Esophagus muscularis mucosa (tissue), 4 donors: ENCODE results near the gene ADNP.

ENCODE experiments used
- CTCF ChIP-seq, 3 experiments: fragments of 200-600 bp in 2 of 3; fragments of 450-650 bp in 1 of 3; sonication (generic) in 2 of 3; IDR thresholded peaks; one replicate each; pipeline ENCODE4 v1.5.1; 2017 to 2019; ENCODE audit warnings: antibody characterized with exemption in 3 of 3, mild to moderate bottlenecking in 2 of 3, moderate library complexity in 1 of 3
- EP300 ChIP-seq: sonication (generic); formaldehyde crosslinking; IDR thresholded peaks from one replicate; pipeline ENCODE4 v1.6.1; 2017; ENCODE audit warnings: antibody characterized with exemption
- POLR2A ChIP-seq: fragments of 450-650 bp; IDR thresholded peaks from one replicate; pipeline ENCODE4 v1.6.1; 2017; ENCODE audit warnings: antibody characterized with exemption, moderate library complexity, mild to moderate bottlenecking, low read depth
- POLR2AphosphoS5 ChIP-seq, 2 donors: sonication (generic); formaldehyde crosslinking; IDR thresholded peaks; one replicate each; pipeline ENCODE4 v1.6.1; 2017; ENCODE audit warnings: antibody characterized with exemption in 2 of 2

- TF ChIP-seq CTCF (IDR thresholded peaks at IDR 0.05) = no peak
- no peak for TF ChIP-seq EP300
- TF ChIP-seq POLR2A = no peak
- no peak for TF ChIP-seq POLR2AphosphoS5 (IDR thresholded peaks at IDR 0.05)
These were observed 38.7 kb upstream of the ADNP start for GRCh38 chr20:50969912-50970311.
